Right atrium auricular region (tissue), 2 donors: ENCODE results near the gene ADAM30. TPM values are rescaled to one million over a fixed set of nuclear protein-coding genes. Genes with fewer than 3 reads are reported as not detected.

Experiments used
- DNase-seq: peaks from one replicate; pipeline ENCODE4 v3.0.0-alpha.2; 2019; ENCODE audit warnings: low spot score
- H3K27ac ChIP-seq, 2 donors: fragments of 200-600 bp; sonication (generic); 1 replicate in 1 of 2; 2 replicates in 1 of 2; pipeline ENCODE4 v1.5.1; 2016 to 2019
- H3K27me3 ChIP-seq, 2 donors: fragments of 200-600 bp; sonication (generic); one replicate each; pipeline versions ENCODE4 v1.5.1 to v1.6.0; 2017 to 2019
- H3K36me3 ChIP-seq: fragments of 200-600 bp; sonication (generic); one replicate; pipeline ENCODE4 v1.5.1; 2016
- H3K4me1 ChIP-seq, 2 donors: fragments of 200-600 bp; sonication (generic); one replicate each; pipeline versions ENCODE4 v1.5.1 to v1.6.0; 2017 to 2019
- H3K4me3 ChIP-seq, 2 donors: fragments of 200-600 bp; sonication (generic); 1 replicate in 1 of 2; 2 replicates in 1 of 2; pipeline ENCODE4 v1.5.1; 2017 to 2019; ENCODE audit warnings: mild to moderate bottlenecking in 1 of 2, moderate library complexity in 1 of 2
- H3K9me3 ChIP-seq, 2 donors: fragments of 200-600 bp; sonication (generic); one replicate each; pipeline ENCODE4 v1.5.1; 2019
- total RNA-seq, 2 donors: library from RNA; depleted of rRNA; stranded (reverse); fragments of >200 nt; gene quantifications; one replicate each; pipeline ENCODE4 v1.1.0, GENCODE V29; 2016
- TF ChIP-seq, protein P1 (sequence below), 2 donors: fragments of 200-600 bp; sonication (generic); IDR thresholded peaks; one replicate each; pipeline ENCODE4 v1.5.1; 2019; ENCODE audit warnings: antibody characterized with exemption in 2 of 2

ADAM30 gene
- total RNA-seq, 2 donors from 2014 or later: not detected

- H3K27ac ChIP-seq: no peak overlapping the region
- no peak overlapping the region for H3K4me3 ChIP-seq
- TF ChIP-seq, protein P1, sequence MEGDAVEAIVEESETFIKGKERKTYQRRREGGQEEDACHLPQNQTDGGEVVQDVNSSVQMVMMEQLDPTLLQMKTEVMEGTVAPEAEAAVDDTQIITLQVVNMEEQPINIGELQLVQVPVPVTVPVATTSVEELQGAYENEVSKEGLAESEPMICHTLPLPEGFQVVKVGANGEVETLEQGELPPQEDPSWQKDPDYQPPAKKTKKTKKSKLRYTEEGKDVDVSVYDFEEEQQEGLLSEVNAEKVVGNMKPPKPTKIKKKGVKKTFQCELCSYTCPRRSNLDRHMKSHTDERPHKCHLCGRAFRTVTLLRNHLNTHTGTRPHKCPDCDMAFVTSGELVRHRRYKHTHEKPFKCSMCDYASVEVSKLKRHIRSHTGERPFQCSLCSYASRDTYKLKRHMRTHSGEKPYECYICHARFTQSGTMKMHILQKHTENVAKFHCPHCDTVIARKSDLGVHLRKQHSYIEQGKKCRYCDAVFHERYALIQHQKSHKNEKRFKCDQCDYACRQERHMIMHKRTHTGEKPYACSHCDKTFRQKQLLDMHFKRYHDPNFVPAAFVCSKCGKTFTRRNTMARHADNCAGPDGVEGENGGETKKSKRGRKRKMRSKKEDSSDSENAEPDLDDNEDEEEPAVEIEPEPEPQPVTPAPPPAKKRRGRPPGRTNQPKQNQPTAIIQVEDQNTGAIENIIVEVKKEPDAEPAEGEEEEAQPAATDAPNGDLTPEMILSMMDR (IDR thresholded peaks at IDR 0.05): no peak
- H3K36me3 ChIP-seq: peaks cover 53% of the 10 kb centered on the region
- no peak for DNase-seq
- H3K27me3 ChIP-seq: no peaks in the 10 kb centered on the region
- no peaks in the 10 kb centered on the region for H3K9me3 ChIP-seq
- no peaks in the 10 kb centered on the region for H3K4me1 ChIP-seq
Observed at GRCh38 chr1:119914071-119914470, 17.8 kb upstream of the ADAM30 start.

GRCh38 chr1:119912963-119913362 lies 16.6 kb upstream of the ADAM30 start:
- H3K36me3 ChIP-seq: peaks cover 42% of the 10 kb centered on the region

DNA sequence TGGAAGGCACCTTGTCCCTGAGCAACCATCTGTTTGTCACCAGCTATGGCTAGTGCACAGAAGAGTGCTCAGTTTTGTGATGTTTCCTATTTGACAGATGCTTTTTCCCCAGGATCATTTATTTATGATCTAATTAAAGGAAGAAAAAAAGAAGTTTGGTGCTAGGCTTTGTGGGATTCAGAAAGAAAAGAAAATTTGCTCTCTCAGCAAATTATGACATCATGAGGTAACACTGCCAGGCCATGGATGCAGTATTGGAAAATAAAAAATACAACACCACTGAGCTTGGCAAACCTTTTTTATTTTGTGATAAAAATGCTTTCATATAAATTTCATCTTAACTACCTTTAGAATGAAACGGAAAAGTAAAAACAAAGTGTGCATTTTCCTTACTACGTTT lies 15.5 kb upstream of the ADAM30 start:
- Histone ChIP-seq H3K36me3 (peaks cover 30% of the 10 kb centered on the region), H3K4me1 (no peaks in the 10 kb centered on the region), H3K27me3 (no peaks in the 10 kb centered on the region), H3K4me3 (no peak overlapping the region), H3K9me3 (no peaks in the 10 kb centered on the region), H3K27ac (no peak overlapping the region)
- TF ChIP-seq, protein P1 (IDR thresholded peaks at IDR 0.05): no peak
- DNase-seq: no peak

More at GRCh38 chr1:119912963-119913362, 16.6 kb upstream of the ADAM30 start:
- H3K4me3 ChIP-seq: no peak overlapping the region
- H3K9me3 ChIP-seq: no peaks in the 10 kb centered on the region
- no peaks in the 10 kb centered on the region for H3K27me3 ChIP-seq
- DNase-seq: no peak
- H3K27ac ChIP-seq: no peak overlapping the region
- TF ChIP-seq, protein P1 (IDR thresholded peaks at IDR 0.05): no peak
- no peaks in the 10 kb centered on the region for H3K4me1 ChIP-seq

- DNase-seq: no peak
- H3K27ac ChIP-seq: no peak overlapping the region
- TF ChIP-seq, protein P1 (IDR thresholded peaks at IDR 0.05): no peak
- no peaks in the 10 kb centered on the region for H3K9me3 ChIP-seq
- H3K36me3 ChIP-seq: peaks cover 18% of the 10 kb centered on the region
- no peaks in the 10 kb centered on the region for H3K4me1 ChIP-seq
- no peak overlapping the region for H3K4me3 ChIP-seq
- no peaks in the 10 kb centered on the region for H3K27me3 ChIP-seq
Observed at GRCh38 chr1:119910618-119911017, 14.3 kb upstream of the ADAM30 start.

DNA sequence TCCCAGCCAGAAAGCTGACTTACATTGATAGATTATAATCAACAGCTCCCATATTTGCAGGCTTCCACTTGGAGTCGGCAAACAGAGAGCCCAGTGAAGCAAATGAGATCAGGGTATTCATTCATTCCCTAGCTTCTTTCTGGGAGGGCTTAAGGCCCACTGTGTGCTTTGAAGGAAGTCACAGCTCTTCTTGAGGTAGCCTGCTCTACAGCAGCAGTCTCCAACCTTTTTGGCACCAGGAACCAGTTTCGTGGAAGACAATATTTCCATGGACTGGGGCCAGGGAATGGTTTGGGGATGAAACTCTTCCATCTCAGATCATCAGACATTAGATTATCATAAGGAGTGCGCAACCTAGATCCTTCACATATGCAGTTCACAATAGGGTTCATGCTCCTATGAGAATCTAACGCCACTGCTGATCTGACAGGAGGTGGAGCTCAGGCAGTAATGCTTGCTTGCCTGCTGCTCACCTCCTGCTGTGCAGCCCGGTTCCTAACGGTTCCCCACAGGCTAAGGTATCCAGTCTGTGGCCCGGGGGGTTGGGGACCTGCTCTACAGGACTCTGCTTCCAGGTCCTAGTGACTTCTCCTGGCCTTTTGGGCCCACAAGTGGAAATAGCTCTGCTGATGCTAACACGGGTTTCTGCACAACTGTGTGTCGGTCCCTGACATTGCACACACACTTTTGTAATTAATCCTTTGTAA lies 13.7 kb upstream of the ADAM30 start:
- no peaks in the 10 kb centered on the region for H3K27me3 ChIP-seq
- no peaks in the 10 kb centered on the region for H3K4me1 ChIP-seq
- peaks cover 0 to 2% of the 10 kb centered on the region in 2 donors for H3K9me3 ChIP-seq
- TF ChIP-seq, protein P1 (IDR thresholded peaks at IDR 0.05): no peak
- no peak for DNase-seq
- H3K4me3 ChIP-seq: no peak overlapping the region
- H3K27ac ChIP-seq: no peak overlapping the region
- peaks cover 13% of the 10 kb centered on the region for H3K36me3 ChIP-seq

GRCh38 chr1:119908661-119909060 lies 12.3 kb upstream of the ADAM30 start:
- Histone ChIP-seq H3K9me3 (peaks cover 0 to 6% of the 10 kb centered on the region in 2 donors), H3K27ac (no peak overlapping the region), H3K36me3 (no peaks in the 10 kb centered on the region), H3K4me1 (no peaks in the 10 kb centered on the region), H3K4me3 (no peak overlapping the region), H3K27me3 (no peaks in the 10 kb centered on the region)
- TF ChIP-seq, protein P1 (IDR thresholded peaks at IDR 0.05): no peak
- DNase-seq: no peak
